GM12872 (cell line): ENCODE measurements around the gene MAPK8IP1.

Experiments
- CTCF ChIP-seq: IDR thresholded peaks from 3 replicates; pipeline ENCODE4 v1.5.1; 2011; ENCODE audit warnings: low read depth, mild to moderate bottlenecking, low read length, moderate library complexity; ENCODE audit not compliant: insufficient read depth

MAPK8IP1 gene

GRCh38 chr11:45913514-45913913 is 28.1 kb downstream of the MAPK8IP1 start:
- TF ChIP-seq CTCF, result no peak

GRCh38 chr11:45913942-45914635 is 28.6 kb downstream of the MAPK8IP1 start:
- no peak for TF ChIP-seq CTCF

GRCh38 chr11:45915446-45915845 is 30.0 kb downstream of the MAPK8IP1 start:
- TF ChIP-seq CTCF, result no peak

GRCh38 chr11:45917286-45917622 is 31.8 kb downstream of the MAPK8IP1 start:
- TF ChIP-seq CTCF, result no peak

GRCh38 chr11:45917623-45918330 is 32.3 kb downstream of the MAPK8IP1 start, which contains the start of gene PEX16:
Gene PEX16 (minus strand): TSS chr11:45917877. CDS start chr11:45917811, 66 bp downstream.
- TF ChIP-seq CTCF, result no peak

GRCh38 chr11:45918331-45918941 is 33.0 kb downstream of the MAPK8IP1 start:
- no peak for TF ChIP-seq CTCF

- TF ChIP-seq CTCF, result no peak
Measured at GRCh38 chr11:45918962-45919675, 33.7 kb downstream of the MAPK8IP1 start.
